ENCODE data around the gene VSTM4. TPM values are rescaled to one million over a fixed set of nuclear protein-coding genes. Genes with fewer than 3 reads are reported as not detected.

VSTM4 gene
- total RNA-seq, 4 donors from 2014 or later: 13.4 to 38.2 (median 25.9) TPM

DNA sequence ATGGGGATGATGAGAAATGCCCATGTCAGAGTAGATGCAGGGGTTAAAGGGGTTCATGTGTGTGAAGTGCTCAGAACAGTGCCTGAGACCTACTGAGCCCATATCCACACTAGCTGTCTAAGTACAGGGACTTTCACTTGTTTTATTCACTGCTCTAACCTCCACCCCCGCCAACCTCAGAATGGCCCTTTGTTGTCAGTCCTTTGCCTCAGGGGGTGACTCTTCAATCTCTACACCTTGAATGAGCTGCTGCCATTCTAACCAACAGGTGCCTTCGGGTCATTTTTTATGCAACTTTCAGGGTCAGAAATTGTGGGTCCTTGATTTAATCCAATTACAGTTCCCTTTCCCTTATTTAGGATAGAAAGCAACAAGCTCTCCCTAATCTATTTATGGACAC is 26.2 kb downstream of the VSTM4 start:
- TF ChIP-seq, protein P1, sequence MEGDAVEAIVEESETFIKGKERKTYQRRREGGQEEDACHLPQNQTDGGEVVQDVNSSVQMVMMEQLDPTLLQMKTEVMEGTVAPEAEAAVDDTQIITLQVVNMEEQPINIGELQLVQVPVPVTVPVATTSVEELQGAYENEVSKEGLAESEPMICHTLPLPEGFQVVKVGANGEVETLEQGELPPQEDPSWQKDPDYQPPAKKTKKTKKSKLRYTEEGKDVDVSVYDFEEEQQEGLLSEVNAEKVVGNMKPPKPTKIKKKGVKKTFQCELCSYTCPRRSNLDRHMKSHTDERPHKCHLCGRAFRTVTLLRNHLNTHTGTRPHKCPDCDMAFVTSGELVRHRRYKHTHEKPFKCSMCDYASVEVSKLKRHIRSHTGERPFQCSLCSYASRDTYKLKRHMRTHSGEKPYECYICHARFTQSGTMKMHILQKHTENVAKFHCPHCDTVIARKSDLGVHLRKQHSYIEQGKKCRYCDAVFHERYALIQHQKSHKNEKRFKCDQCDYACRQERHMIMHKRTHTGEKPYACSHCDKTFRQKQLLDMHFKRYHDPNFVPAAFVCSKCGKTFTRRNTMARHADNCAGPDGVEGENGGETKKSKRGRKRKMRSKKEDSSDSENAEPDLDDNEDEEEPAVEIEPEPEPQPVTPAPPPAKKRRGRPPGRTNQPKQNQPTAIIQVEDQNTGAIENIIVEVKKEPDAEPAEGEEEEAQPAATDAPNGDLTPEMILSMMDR (IDR thresholded peaks at IDR 0.05; ENCODE audit: low read depth): no peak

- TF ChIP-seq, protein P1 (IDR thresholded peaks at IDR 0.05; ENCODE audit: low read depth): no peak
Observed at GRCh38 chr10:49086889-49087288, 28.4 kb downstream of the VSTM4 start.

DNA sequence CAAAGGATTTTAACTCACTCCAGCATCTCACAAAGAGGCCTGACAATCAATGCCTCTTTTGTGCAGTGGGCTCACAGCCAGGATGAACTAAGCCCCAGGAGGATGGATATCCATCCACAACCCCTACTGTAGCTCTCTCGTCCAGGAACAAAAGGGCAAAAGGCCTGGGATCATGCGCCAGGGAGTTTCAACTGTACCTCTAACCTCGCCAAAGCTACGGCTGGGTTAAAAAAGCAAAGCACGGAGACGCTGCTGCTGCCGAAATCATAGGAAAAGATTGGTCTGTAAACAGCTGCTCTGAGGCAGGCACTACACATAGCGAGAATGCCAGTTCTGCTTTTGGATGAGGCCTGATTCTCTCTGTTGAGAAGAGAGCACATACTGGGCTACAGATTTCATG is 32.1 kb downstream of the VSTM4 start:
- TF ChIP-seq, protein P1 (IDR thresholded peaks at IDR 0.05; ENCODE audit: low read depth): no peak

DNA sequence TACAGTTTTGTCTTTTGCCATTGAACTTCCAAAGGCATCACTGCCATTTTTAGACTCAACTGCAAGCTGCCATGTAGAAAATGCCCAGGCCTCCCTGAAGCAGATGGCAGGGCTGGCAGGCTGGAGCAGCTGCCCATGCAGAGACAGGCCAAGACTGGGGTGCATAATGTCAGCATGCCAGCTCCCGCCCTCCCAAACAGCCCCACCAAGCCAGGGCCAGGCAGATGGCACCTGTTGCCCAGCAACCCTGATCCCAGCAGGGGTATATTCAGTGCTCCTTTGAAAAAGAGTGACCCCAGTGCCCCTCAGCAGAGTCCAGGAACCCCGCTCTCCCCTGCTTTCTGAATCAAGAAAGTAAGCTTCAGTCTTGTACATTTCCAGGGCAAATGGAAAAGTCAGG is 32.6 kb downstream of the VSTM4 start:
- TF ChIP-seq, protein P1 (IDR thresholded peaks at IDR 0.05; ENCODE audit: low read depth): no peak

GRCh38 chr10:49081547-49082275 is 33.6 kb downstream of the VSTM4 start:
- TF ChIP-seq, protein P1 (IDR thresholded peaks at IDR 0.05; ENCODE audit: low read depth): no peak

DNA sequence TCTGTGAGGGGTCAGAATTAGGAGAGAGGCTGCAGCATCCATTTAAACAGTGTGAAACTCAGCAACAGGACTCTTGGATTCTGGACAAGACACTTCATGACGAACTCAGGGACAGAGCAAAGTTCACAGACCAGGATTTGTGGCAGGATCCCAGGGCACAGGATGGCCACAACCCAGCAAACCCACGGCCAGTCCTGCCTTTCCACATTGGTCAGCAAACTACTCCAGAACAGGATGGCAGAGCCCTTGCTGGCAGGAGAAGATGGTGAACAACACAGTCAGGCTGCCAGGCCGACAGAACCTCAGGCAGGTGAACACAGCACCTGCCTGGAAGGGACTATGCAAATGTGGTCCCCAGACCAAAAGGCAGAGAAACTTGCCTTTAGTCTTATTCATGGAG is 34.4 kb downstream of the VSTM4 start:
- TF ChIP-seq, protein P1 (IDR thresholded peaks at IDR 0.05; ENCODE audit: low read depth): no peak

GRCh38 chr10:49080071-49080470 is 35.3 kb downstream of the VSTM4 start:
- TF ChIP-seq, protein P1 (IDR thresholded peaks at IDR 0.05; ENCODE audit: low read depth): no peak

Measured in subcutaneous adipose tissue (tissue), 4 donors.